HCT116 (cell line): ENCODE measurements around the gene PTPRR.

ENCODE experiments used
- EZH2 ChIP-seq: fragments of 200-600 bp; sonication (generic); IDR thresholded peaks from 2 replicates; pipeline ENCODE4 v1.6.1; 2017; ENCODE audit warnings: antibody characterized with exemption, mixed run types
- EZH2phosphoT487 ChIP-seq: fragments of 200-600 bp; IDR thresholded peaks from 2 replicates; pipeline ENCODE4 v1.6.1; 2018; ENCODE audit warnings: antibody characterized with exemption, borderline replicate concordance
- POLR2A ChIP-seq: IDR thresholded peaks from 2 replicates; pipeline ENCODE4 v1.7.0; 2011; ENCODE audit warnings: borderline replicate concordance; ENCODE audit not compliant: insufficient read depth, insufficient read length; ENCODE audit errors: extremely low read depth
- POLR2AphosphoS5 ChIP-seq: IDR thresholded peaks from 2 replicates; pipeline ENCODE4 v1.6.1; 2011; ENCODE audit warnings: mild to moderate bottlenecking, low read depth, low read length, moderate library complexity
- REST ChIP-seq: IDR thresholded peaks from 2 replicates; pipeline ENCODE4 v1.6.1; 2012; ENCODE audit warnings: low read depth
- SIN3A ChIP-seq: IDR thresholded peaks from 2 replicates; pipeline ENCODE4 v1.6.1; 2012; ENCODE audit warnings: low read depth
- TCF7L2 ChIP-seq: IDR thresholded peaks from 2 replicates; pipeline ENCODE4 v1.7.0; 2011; ENCODE audit warnings: borderline replicate concordance, inconsistent platforms; ENCODE audit not compliant: insufficient read depth, insufficient read length; ENCODE audit errors: extremely low read depth
- YY1 ChIP-seq: IDR thresholded peaks from 2 replicates; pipeline ENCODE4 v1.6.1; 2011; ENCODE audit warnings: low read length, low read depth, moderate library complexity, mild to moderate bottlenecking; ENCODE audit not compliant: insufficient replicate concordance; ENCODE audit errors: extremely low read depth
- TF ChIP-seq, protein P1 (sequence below), 3 experiments: fragments of 200-600 bp in 1 of 3; sonication (generic) in 1 of 3; IDR thresholded peaks in 2 of 3; conservative IDR thresholded peaks in 1 of 3; 2 replicates each; pipeline ENCODE4 v1.5.1; 2012 to 2017; ENCODE audit warnings: low read depth in 2 of 3, low read length in 2 of 3, antibody characterized with exemption in 1 of 3, borderline replicate concordance in 1 of 3, control low read depth in 1 of 3, mild to moderate bottlenecking in 1 of 3, mixed read lengths in 1 of 3, mixed run types in 1 of 3, moderate library complexity in 1 of 3; ENCODE audit not compliant: insufficient read depth in 1 of 3
- TF ChIP-seq, protein P2 (sequence below): IDR thresholded peaks from 2 replicates; pipeline ENCODE4 v1.6.1; 2012

- TF ChIP-seq EZH2 (no peak), EZH2phosphoT487 (no peak), SIN3A (no peak), POLR2AphosphoS5 (no peak), TCF7L2 (no peak), REST (no peak), POLR2A (no peak), YY1 (no peak)
- TF ChIP-seq, protein P1, sequence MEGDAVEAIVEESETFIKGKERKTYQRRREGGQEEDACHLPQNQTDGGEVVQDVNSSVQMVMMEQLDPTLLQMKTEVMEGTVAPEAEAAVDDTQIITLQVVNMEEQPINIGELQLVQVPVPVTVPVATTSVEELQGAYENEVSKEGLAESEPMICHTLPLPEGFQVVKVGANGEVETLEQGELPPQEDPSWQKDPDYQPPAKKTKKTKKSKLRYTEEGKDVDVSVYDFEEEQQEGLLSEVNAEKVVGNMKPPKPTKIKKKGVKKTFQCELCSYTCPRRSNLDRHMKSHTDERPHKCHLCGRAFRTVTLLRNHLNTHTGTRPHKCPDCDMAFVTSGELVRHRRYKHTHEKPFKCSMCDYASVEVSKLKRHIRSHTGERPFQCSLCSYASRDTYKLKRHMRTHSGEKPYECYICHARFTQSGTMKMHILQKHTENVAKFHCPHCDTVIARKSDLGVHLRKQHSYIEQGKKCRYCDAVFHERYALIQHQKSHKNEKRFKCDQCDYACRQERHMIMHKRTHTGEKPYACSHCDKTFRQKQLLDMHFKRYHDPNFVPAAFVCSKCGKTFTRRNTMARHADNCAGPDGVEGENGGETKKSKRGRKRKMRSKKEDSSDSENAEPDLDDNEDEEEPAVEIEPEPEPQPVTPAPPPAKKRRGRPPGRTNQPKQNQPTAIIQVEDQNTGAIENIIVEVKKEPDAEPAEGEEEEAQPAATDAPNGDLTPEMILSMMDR (IDR thresholded peaks at IDR 0.05 in 2 of 3, conservative IDR thresholded peaks at IDR 0.05 in 1 of 3; ENCODE audit: borderline replicate concordance in 1 of 3, insufficient read depth in 1 of 3, low read depth in 2 of 3, low read length in 2 of 3) = no peak
- TF ChIP-seq, protein P2, sequence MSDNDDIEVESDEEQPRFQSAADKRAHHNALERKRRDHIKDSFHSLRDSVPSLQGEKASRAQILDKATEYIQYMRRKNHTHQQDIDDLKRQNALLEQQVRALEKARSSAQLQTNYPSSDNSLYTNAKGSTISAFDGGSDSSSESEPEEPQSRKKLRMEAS = no peak
Measured at GRCh38 chr12:70842942-70843341, 77.6 kb downstream of the PTPRR start.
